Sigmoid colon (tissue), 7 donors: ENCODE measurements around the gene HDAC4. TPM values are rescaled to one million over a fixed set of nuclear protein-coding genes. Genes with fewer than 3 reads are reported as not detected.

Source experiments
- DNase-seq: peaks from one replicate; pipeline ENCODE4 v3.0.0-alpha.2; 2019
- H3K27ac ChIP-seq, 4 donors: fragments of 200-600 bp; sonication (generic); one replicate each; pipeline ENCODE4 v1.5.1; 2016 to 2019; ENCODE audit warnings: mild to moderate bottlenecking in 1 of 4
- H3K27me3 ChIP-seq, 3 donors: fragments of 200-600 bp; sonication (generic); one replicate each; pipeline ENCODE4 v1.5.1; 2019; ENCODE audit warnings: mild to moderate bottlenecking in 1 of 3
- H3K36me3 ChIP-seq, 4 donors: fragments of 200-600 bp; sonication (generic); one replicate each; pipeline ENCODE4 v1.5.1; 2016 to 2019
- H3K4me1 ChIP-seq, 4 donors: fragments of 200-600 bp; sonication (generic); one replicate each; pipeline ENCODE4 v1.5.1; 2017 to 2019
- H3K4me3 ChIP-seq, 4 donors: fragments of 200-600 bp; sonication (generic); one replicate each; pipeline ENCODE4 v1.5.1; 2017 to 2019; ENCODE audit warnings: mild to moderate bottlenecking in 2 of 4, moderate library complexity in 1 of 4
- H3K9me3 ChIP-seq, 4 donors: fragments of 200-600 bp in 3 of 4; sonication (generic) in 3 of 4; one replicate each; pipeline versions ENCODE4 v1.5.1 to v1.6.1; 2013 to 2019
- EP300 ChIP-seq, 4 donors: sonication (generic); formaldehyde crosslinking; IDR thresholded peaks; one replicate each; pipeline ENCODE4 v1.6.1; 2017; ENCODE audit warnings: antibody characterized with exemption in 4 of 4
- POLR2A ChIP-seq, 2 donors: fragments of 450-650 bp; IDR thresholded peaks; one replicate each; pipeline ENCODE4 v1.6.1; 2016; ENCODE audit warnings: antibody characterized with exemption in 2 of 2, mild to moderate bottlenecking in 2 of 2, moderate library complexity in 2 of 2
- POLR2AphosphoS5 ChIP-seq, 4 donors: sonication (generic); formaldehyde crosslinking; IDR thresholded peaks; one replicate each; pipeline ENCODE4 v1.6.1; 2017; ENCODE audit warnings: antibody characterized with exemption in 4 of 4
- WGBS, 2 donors: extraction: QIAGEN DNeasy Blood & Tissue Kit; methylation state at CpG; one replicate each; pipeline ENCODE4 v1.1.7; 2013; 5-methylcytosine and 5-hydroxymethylcytosine counted together
- intact Hi-C: fragments of 100-400 bp; cut with DNase I; formaldehyde crosslinking; loops from one replicate; pipeline ENCODE4 v1.15.1; 2023
- polyA plus RNA-seq, 3 donors: library from polyadenylated mRNA; stranded (reverse); fragments of 200-250 nt; gene quantifications; one replicate each; pipeline ENCODE4 v1.2.3, GENCODE V29; 2013
- total RNA-seq, 4 donors: library from RNA; depleted of rRNA; stranded (reverse); fragments of >200 nt; gene quantifications; one replicate each; pipeline ENCODE4 v1.1.0, GENCODE V29; 2016
- TF ChIP-seq, protein P1 (sequence below), 4 experiments: fragments of 450-650 bp in 3 of 4; fragments of 200-600 bp in 1 of 4; IDR thresholded peaks; one replicate each; pipeline ENCODE4 v1.5.1; 2016 to 2019; ENCODE audit warnings: antibody characterized with exemption in 4 of 4, mild to moderate bottlenecking in 3 of 4, moderate library complexity in 2 of 4
- donor health status: healthy with polysubstance abuse.
- donor health status: Bipolar disorder and iron deficiency.
- donor health status: healthy.

Gene HDAC4
- total and polyA plus RNA-seq, 7 donors = 1.8 to 196 (median 77.0) TPM

DNA sequence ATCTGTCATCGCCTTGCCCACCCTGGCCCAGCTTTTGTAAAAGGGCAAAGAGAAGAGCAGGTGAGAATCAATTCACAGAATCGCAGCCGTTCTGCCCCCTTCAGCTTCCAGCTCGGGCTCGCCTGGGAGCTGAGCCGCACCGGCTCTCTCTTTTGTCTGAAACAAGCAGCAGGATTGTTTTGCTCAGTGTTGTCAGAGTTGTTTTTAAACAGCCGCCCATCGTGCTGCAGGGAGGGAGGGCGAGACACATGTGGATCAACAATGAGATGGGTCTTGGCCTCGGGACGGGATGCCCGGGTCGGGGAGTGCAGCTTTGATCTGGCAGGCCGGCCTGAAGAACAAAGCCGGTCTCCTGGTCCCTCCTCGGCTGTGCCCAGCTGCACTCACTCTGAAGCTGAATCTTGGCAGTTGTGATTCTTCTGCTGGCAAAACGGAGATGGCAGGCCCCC, 39.7 kb upstream of the HDAC4 start:
- no peaks in the 10 kb centered on the region for H3K9me3 ChIP-seq
- H3K36me3 ChIP-seq = no peaks in the 10 kb centered on the region
- H3K4me3 ChIP-seq = peak overlapping the region in 2 of 4 donors; percentile 10 to 17
- H3K27me3 ChIP-seq = no peaks in the 10 kb centered on the region
- no peak for TF ChIP-seq POLR2AphosphoS5 (IDR thresholded peaks at IDR 0.05)
- TF ChIP-seq, protein P1, sequence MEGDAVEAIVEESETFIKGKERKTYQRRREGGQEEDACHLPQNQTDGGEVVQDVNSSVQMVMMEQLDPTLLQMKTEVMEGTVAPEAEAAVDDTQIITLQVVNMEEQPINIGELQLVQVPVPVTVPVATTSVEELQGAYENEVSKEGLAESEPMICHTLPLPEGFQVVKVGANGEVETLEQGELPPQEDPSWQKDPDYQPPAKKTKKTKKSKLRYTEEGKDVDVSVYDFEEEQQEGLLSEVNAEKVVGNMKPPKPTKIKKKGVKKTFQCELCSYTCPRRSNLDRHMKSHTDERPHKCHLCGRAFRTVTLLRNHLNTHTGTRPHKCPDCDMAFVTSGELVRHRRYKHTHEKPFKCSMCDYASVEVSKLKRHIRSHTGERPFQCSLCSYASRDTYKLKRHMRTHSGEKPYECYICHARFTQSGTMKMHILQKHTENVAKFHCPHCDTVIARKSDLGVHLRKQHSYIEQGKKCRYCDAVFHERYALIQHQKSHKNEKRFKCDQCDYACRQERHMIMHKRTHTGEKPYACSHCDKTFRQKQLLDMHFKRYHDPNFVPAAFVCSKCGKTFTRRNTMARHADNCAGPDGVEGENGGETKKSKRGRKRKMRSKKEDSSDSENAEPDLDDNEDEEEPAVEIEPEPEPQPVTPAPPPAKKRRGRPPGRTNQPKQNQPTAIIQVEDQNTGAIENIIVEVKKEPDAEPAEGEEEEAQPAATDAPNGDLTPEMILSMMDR (IDR thresholded peaks at IDR 0.05) = no peak
- TF ChIP-seq EP300 (IDR thresholded peaks at IDR 0.05) = no peak
- intact Hi-C loops = no loop called here
- H3K27ac ChIP-seq = no peak overlapping the region
- H3K4me1 ChIP-seq = peaks cover 0 to 25% (median 13%) of the 10 kb centered on the region in 4 donors
- no peak for DNase-seq
- 14 to 37% methylated on average over 18 of the region's 18 CpGs for WGBS, 2 donors

DNA sequence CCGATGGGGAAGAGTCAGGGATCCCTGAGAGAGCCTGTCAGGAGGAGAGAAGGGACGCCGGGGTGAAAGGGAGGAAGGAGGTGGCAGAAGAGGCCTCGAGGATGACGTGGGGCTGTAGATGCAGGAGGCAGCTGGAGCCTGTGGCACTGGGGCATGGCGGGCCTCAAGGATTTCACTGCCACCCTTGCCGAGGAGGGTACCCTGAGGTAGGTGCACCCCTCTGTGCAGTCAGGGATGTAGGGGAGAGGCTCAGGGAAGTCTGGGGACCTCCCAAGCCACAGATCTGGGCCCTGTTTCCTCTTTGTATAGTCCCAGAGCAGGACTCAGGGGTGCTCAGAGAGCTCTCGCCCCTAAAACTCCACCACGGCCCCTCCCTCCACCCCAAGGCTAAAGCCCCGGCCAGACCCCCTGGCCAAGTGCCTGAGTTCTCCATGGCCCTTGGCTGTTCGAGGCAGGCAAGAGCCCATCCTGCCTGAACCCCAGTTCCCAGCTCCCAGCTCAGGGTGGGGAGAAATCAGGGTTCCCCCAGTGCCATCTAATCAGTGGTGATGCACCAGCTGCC, 39.0 kb upstream of the HDAC4 start:
- Histone ChIP-seq H3K9me3 (no peaks in the 10 kb centered on the region), H3K27ac (no peak overlapping the region), H3K27me3 (no peaks in the 10 kb centered on the region), H3K36me3 (no peaks in the 10 kb centered on the region), H3K4me3 (no peak overlapping the region), H3K4me1 (peaks cover 0 to 18% (median 13%) of the 10 kb centered on the region in 4 donors)
- intact Hi-C loops = no loop called here
- TF ChIP-seq EP300 (IDR thresholded peaks at IDR 0.05) (no peak), POLR2A (IDR thresholded peaks at IDR 0.05) (no peak), POLR2AphosphoS5 (IDR thresholded peaks at IDR 0.05) (no peak)
- TF ChIP-seq, protein P1 (IDR thresholded peaks at IDR 0.05) = no peak
- no peak for DNase-seq
- 76 to 81% methylated on average over 11 of the region's 11 CpGs for WGBS, 2 donors

DNA sequence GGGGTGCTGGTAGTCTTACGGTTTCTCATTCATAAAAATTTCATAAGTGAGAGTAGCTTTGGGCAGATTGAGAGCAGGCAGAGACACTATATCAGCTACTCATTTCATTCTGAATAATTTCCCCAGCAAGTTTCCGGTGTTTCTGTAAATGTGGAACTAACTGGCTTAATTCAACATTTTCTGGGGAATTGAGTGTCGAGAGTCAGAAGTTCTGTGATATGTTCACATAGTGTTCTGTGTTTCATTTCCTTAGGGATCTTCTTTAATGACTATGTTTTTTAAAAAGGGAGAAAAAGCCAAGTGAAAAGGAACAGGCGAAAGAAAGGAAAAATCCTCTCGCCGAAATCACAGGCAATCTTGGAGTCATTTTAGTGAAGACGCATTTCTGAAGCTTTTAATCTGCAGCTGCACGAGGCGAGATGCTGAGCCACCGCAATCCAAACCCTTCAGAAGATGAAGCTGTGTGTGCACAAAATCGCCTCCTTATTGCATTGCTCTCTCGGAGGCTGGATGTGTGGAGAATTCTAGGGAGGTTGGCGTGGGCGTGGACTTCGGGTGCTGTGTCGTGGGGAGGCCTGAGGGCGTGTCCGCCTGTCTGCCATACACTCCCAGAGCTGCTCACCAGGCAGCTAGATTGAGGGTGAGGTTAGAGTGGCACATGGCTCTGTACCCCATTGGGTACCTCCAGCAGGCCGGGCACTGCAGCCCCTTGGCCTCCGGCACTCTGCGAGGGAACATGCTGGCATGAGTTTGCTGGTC, 38.4 kb upstream of the HDAC4 start:
- intact Hi-C loops = no loop called here
- no peaks in the 10 kb centered on the region for H3K9me3 ChIP-seq
- WGBS, 2 donors = 80 to 90% methylated on average over 21 of the region's 21 CpGs
- no peak overlapping the region for H3K4me3 ChIP-seq
- H3K27ac ChIP-seq = no peak overlapping the region
- TF ChIP-seq POLR2A (IDR thresholded peaks at IDR 0.05) = no peak
- no peak for TF ChIP-seq POLR2AphosphoS5 (IDR thresholded peaks at IDR 0.05)
- no peak for TF ChIP-seq EP300 (IDR thresholded peaks at IDR 0.05)
- TF ChIP-seq, protein P1 (IDR thresholded peaks at IDR 0.05) = no peak
- DNase-seq = no peak
- peaks cover 0 to 15% (median 13%) of the 10 kb centered on the region in 4 donors for H3K4me1 ChIP-seq
- no peaks in the 10 kb centered on the region for H3K36me3 ChIP-seq
- no peaks in the 10 kb centered on the region for H3K27me3 ChIP-seq

DNA sequence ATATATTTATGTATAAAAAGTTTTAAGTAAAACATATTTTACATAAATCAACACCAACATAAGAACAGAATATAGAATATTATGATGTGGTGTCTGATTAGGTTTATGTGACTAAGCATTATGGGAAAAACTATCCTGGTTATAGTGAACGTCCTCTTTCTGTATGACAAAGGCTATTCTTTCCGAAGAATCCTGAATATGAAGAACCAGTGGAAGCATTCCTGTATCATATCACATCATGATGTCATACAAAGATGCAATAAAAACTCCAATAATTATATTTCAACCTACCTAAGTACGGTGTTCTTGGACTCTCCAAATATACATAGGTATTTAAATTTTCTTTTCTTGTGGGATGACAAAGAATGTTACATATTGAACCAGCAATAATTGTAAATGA, 37.5 kb upstream of the HDAC4 start:
- intact Hi-C loops = no loop called here
- Histone ChIP-seq H3K4me1 (peaks cover 0 to 15% (median 13%) of the 10 kb centered on the region in 4 donors), H3K9me3 (no peaks in the 10 kb centered on the region), H3K27me3 (no peaks in the 10 kb centered on the region), H3K36me3 (no peaks in the 10 kb centered on the region), H3K4me3 (no peak overlapping the region), H3K27ac (no peak overlapping the region)
- DNase-seq = no peak
- TF ChIP-seq POLR2AphosphoS5 (IDR thresholded peaks at IDR 0.05) = no peak
- TF ChIP-seq, protein P1 (IDR thresholded peaks at IDR 0.05) = no peak
- TF ChIP-seq EP300 (IDR thresholded peaks at IDR 0.05) = no peak
- TF ChIP-seq POLR2A (IDR thresholded peaks at IDR 0.05) = no peak
- WGBS, 2 donors = 60 to 84% methylated on average over 3 of the region's 3 CpGs
